ENCODE measurements around the gene ARHGAP6.

DNA sequence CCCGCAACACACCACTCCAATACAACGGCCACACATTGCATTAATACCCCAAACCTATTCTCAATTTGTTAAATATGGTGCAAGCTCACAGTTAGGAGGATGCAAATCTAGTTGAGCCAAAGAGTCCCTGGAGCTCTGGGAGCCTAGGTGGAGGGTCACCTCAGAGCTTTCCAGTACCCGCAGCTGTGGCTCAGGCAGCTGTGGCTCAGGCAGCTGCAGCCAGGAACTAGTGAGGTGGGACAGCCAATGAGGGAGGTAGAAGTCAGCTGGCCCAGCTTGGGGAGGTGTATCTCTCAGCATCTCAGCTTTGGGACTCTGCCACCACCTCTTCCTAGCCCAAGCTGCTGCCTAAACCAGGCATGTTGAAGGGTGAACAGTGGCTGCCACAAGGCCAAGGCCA lies 36.7 kb upstream of the ARHGAP6 start:
- TF ChIP-seq, protein P1, sequence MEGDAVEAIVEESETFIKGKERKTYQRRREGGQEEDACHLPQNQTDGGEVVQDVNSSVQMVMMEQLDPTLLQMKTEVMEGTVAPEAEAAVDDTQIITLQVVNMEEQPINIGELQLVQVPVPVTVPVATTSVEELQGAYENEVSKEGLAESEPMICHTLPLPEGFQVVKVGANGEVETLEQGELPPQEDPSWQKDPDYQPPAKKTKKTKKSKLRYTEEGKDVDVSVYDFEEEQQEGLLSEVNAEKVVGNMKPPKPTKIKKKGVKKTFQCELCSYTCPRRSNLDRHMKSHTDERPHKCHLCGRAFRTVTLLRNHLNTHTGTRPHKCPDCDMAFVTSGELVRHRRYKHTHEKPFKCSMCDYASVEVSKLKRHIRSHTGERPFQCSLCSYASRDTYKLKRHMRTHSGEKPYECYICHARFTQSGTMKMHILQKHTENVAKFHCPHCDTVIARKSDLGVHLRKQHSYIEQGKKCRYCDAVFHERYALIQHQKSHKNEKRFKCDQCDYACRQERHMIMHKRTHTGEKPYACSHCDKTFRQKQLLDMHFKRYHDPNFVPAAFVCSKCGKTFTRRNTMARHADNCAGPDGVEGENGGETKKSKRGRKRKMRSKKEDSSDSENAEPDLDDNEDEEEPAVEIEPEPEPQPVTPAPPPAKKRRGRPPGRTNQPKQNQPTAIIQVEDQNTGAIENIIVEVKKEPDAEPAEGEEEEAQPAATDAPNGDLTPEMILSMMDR (IDR thresholded peaks at IDR 0.05) = no peak
- no peak for TF ChIP-seq POLR2A (IDR thresholded peaks at IDR 0.05)

Measured in thyroid gland (tissue), 4 donors.